C4-2B (cell line): ENCODE data around the gene SPCS3.

Experiments
- ZFX ChIP-seq: fragments of 450-650 bp; IDR thresholded peaks from 2 replicates; pipeline ENCODE4 v1.6.1; 2017
- TF ChIP-seq, protein P1 (sequence below): fragments of 450-650 bp; conservative IDR thresholded peaks from 2 replicates; pipeline ENCODE4 v1.5.1; 2017; ENCODE audit warnings: mild to moderate bottlenecking

DNA sequence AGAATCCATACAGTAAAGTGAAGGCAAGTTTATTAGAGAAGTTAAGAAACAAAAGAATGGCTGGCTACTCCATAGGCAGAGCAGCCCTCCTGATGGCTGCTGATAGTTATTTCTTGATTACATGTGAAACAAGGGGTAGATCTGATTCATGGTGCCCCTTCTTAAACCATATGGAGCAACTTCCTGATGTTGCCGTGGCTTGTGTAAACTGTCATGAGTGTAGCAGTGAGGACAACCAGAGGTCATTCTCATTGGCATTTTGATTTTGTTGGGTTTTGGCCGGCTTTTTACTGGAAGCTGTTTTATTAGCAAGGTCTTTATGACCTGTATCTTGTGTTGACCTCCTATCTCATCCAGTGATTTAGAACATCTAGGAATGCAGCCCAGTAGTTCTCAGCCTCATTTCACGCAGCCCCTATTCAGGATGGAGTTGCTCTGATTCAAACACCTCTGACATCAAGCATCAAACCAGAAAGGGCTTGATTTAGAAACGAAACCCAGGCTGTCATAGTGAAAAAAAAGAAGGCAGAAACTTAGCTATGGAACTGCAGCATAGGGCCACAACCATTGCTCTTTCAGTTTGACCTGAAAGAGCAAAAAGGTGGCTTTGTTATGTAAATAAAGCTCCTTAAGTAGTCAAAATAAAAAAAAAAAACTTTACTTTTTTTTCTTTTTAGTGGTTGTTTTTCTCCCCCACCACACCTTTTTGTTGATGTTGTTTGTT is 37.8 kb downstream of the SPCS3 start:
- TF ChIP-seq, protein P1, sequence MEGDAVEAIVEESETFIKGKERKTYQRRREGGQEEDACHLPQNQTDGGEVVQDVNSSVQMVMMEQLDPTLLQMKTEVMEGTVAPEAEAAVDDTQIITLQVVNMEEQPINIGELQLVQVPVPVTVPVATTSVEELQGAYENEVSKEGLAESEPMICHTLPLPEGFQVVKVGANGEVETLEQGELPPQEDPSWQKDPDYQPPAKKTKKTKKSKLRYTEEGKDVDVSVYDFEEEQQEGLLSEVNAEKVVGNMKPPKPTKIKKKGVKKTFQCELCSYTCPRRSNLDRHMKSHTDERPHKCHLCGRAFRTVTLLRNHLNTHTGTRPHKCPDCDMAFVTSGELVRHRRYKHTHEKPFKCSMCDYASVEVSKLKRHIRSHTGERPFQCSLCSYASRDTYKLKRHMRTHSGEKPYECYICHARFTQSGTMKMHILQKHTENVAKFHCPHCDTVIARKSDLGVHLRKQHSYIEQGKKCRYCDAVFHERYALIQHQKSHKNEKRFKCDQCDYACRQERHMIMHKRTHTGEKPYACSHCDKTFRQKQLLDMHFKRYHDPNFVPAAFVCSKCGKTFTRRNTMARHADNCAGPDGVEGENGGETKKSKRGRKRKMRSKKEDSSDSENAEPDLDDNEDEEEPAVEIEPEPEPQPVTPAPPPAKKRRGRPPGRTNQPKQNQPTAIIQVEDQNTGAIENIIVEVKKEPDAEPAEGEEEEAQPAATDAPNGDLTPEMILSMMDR = no peak
- TF ChIP-seq ZFX = no peak
